DMS53 treated with DMSO at 0.1 percent for 48 hours (cell line): ENCODE data around the gene ELOVL6.
"Not testable (repeated sequence)": the region's sequence is repeated elsewhere in the genome, so short reads cannot be mapped to it uniquely, and the experiment has no call there.

Experiments
- DNase-seq: peaks from one replicate; lab custom pipeline; 2025; ENCODE audit not compliant: unreplicated experiment; lab: John Stamatoyannopoulos, UW

ELOVL6 gene

GRCh38 chr4:110085131-110085530, 113.3 kb downstream of the ELOVL6 start:
- DNase-seq, result peak; percentile 47

- no peak for DNase-seq
These were observed 114.3 kb downstream of the ELOVL6 start for GRCh38 chr4:110084154-110084553.

- DNase-seq, result not testable (repeated sequence)
These were observed 120.3 kb downstream of the ELOVL6 start for GRCh38 chr4:110078148-110078547.

DNA sequence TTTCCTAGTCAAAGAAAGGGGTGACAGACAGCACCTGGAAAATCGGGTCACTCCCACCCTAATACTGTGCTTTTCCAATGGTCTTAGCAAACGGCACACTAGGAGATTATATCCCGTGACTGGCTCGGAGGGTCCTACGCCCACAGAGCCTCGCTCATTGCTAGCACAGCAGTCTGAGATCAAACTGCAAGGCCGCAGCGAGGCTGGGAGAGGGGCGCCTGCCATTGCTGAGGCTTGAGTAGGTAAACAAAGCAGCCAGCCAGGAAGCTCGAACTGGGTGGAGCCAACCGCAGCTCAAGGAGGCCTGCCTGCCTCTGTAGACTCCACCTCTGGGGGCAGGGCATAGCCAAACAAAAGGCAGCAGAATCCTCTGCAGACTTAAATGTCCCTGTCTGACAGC, 121.6 kb downstream of the ELOVL6 start:
- not testable (repeated sequence) for DNase-seq

GRCh38 chr4:110075891-110076290, 122.5 kb downstream of the ELOVL6 start:
- no peak for DNase-seq

- no peak for DNase-seq
These were observed 123.2 kb downstream of the ELOVL6 start for GRCh38 chr4:110075083-110075738.

GRCh38 chr4:110074570-110074969, 123.8 kb downstream of the ELOVL6 start:
- no peak for DNase-seq

DNA sequence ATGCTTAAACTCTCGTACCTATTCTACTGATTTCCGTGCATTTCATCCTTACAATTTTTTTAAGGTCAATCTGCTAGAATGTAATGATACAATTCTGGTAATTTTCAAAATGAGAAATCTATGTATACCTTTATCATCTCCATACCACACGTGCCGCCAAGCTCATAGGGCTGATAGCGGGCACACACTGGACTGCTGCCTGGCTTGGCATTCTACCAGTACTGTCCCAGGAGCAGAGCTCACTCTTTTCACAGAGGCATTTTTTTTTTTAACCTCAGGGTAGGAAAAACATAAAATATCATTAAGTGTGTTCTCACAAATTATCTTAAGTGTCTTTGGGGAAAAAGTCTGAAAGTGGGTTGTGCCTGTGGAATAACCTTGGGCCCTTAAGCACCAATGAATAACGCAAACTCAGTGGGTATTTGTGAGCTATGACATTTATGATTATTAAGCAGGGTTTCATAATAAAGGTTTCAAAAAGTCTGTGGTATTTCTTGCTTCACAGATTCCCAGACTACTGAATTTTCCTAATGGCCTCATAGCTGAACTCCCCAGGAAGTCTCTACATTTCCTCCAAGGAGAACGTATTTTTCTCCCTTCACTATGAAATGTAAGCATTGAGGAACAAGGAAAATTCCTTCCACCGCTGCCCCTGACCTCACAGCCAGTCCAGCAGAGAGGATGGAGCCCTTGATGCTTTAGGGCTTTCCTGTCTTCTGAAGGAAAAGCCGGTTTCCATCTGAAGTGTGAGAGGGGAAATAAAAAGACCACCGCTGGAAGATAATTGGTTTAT, 125.2 kb downstream of the ELOVL6 start:
- DNase-seq, result no peak

DNA sequence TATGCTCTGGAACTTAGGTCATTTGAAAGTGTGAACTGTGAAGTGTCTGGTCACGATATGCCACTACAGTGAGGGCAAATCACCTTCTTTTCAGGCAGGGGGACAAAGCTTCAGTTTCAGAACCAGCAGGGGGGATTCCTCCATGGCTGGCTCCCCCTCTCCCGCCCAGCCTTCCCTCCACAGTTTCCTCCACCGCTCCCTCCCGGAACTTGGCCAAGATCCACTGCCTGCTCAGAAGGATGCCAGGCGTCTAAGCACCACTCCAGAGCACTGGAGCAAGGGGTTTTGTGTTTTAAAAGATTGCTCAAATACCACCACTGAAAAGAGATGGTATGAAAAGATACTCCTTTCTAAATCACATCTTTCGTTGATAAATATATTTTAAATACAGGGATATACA, 126.9 kb downstream of the ELOVL6 start:
- DNase-seq, result no peak

GRCh38 chr4:110068248-110068647, 130.2 kb downstream of the ELOVL6 start:
- no peak for DNase-seq

- DNase-seq, result no peak
These were observed 133.5 kb downstream of the ELOVL6 start for GRCh38 chr4:110064934-110065333.

GRCh38 chr4:110064295-110064694, 134.1 kb downstream of the ELOVL6 start:
- no peak for DNase-seq

DNA sequence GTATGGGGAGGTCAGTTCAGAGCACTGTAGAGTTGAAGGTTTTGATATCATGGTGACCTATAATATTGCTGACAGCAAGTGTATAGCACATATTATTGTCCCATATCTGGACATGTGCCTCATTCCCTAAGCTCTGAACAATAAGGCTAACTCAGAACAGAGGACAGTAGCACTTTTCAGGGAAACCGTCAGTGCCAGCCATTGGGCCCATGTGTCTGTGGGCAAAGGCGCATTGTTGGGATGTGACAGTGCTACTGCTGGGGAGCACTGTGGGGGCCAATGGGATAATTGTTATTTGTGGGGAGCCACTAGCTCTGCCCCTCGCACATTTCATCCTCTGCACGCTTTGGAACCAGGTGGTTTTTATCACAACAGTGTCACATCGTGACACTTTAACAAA, 136.2 kb downstream of the ELOVL6 start:
- no peak for DNase-seq

DNA sequence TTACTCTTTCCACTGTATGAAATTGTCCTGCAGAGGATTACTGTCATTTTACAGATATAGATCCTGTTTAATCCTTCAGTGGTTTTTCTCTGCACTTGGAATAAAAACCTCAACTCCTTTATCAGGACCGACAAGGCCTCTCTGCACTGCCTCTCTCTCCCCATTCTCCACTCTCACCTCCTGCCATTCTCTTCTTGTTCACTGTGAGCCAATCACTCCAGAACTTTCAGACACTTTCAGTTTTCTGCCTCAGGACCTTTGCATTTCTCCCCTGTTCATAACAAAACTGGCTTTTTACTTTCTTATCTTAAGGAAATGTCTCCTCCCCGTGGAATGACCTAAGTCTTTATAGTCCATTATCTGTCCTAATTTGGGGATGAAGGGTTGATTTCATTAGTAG, 137.3 kb downstream of the ELOVL6 start:
- DNase-seq, result no peak

GRCh38 chr4:110059556-110060191, 138.7 kb downstream of the ELOVL6 start:
- no peak for DNase-seq

GRCh38 chr4:110058677-110059076, 139.7 kb downstream of the ELOVL6 start:
- peak; percentile 21 for DNase-seq

GRCh38 chr4:110055158-110055768, 143.2 kb downstream of the ELOVL6 start:
- no peak for DNase-seq

DNA sequence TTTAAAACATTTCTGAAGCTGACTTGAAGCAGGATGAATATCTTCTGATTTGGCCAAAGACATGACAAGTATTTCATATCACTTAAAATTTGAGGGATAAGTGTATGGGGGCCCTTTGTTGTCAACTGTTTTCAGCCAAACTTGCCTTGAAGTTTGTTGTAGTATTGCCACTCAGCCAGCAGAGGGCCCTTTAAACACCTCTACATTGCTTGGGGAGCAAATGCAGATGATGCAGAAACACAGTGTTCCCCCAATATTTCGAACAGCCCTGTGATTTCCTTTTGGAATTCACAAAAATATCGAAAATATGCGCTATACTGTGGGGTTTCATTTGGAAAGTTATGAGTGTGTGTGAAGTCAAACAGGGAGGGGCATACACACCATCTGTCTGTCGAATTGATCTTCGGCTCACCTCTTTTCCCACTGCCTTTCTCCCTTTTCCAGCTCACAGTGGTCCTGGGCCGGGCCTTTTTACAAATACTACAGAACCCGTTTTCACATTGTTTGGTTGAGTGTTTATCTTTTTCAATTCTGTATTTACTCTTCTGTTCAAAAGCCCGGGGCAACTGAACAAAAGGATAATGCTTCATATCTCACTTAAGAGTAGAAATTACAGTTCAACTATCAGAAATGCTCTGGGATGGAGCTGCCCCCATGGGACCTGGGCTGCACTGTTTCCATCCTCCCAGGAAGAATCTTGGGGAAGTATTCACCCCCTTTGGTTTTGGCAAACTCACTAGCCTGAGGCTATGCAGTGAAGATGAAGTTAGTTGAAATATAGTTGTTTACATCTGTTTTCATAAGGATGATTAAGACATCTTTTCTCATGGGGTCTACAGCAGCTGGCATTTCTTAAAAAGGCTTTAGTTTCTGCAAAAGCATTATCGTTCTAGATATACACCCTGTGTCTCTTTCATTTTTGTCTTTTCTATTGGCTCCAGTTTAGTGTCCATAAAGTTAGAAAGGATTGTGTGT, 148.2 kb downstream of the ELOVL6 start:
- DNase-seq, result peak; percentile 28

DNA sequence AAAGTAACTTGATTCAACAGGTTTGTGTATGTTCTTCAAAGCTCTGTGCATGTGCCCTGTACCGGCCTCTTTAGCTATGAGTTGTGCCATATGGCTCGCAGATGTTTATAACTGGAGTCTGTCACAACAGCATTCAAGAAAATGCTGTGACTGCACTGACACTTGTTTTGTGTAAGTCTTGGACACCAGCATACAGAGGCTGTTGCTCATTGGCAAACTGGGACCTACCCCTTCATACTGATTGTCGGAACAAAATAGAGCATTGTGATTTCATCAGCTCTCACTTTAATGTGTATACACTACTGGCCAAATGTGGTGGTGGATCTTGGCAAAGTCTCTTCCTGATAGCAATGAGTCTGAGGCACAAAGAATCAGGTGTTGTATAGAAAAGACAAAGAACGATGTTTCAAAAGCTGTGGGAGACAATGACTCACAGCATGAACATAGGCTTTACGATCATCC, 151.8 kb downstream of the ELOVL6 start:
- no peak for DNase-seq
